Measurements from ENCODE around the gene LRRC71. TPM values are rescaled to one million over a fixed set of nuclear protein-coding genes. Genes with fewer than 3 reads are reported as not detected.

Gene LRRC71
- total and polyA plus RNA-seq, 2 of the 4 experiments (the other 2 are of a cell fraction) = 0.50 TPM; not detected in 1

- TF ChIP-seq USF2 (IDR thresholded peaks at IDR 0.05; ENCODE audit: low read depth, low read length) = no peak
These were observed 20.3 kb upstream of the LRRC71 start (continued) for GRCh38 chr1:156899956-156900718.

GRCh38 chr1:156900896-156901589 is 19.4 kb upstream of the LRRC71 start:
- Histone ChIP-seq H2AFZ (replicated peaks; ENCODE audit: low read length, poor library complexity) (no peak overlapping the region), H3K4me1 (ENCODE audit: control insufficient read depth, insufficient read depth, low read length) (peaks cover 40% of the 10 kb centered on the region), H2BK5ac (ENCODE audit: low read depth, low read length, poor library complexity, severe bottlenecking) (peak overlapping the region; percentile 12), H2BK120ac (ENCODE audit: low read depth, low read length) (peak overlapping the region; percentile 32; the same call in 1 of the 2 replicates), H3K9me1 (ENCODE audit: insufficient read depth, low read length) (peaks cover 23% of the 10 kb centered on the region), H3K9me3 (ENCODE audit: control insufficient read depth, insufficient read depth, low read length) (no peaks in the 10 kb centered on the region), H4K20me1 (ENCODE audit: insufficient read depth, low read length) (peaks cover 2% of the 10 kb centered on the region; the same call in 1 of the 2 replicates), H3K4ac (ENCODE audit: low read depth, low read length) (0 out of 2 replicates have a peak overlapping the region, but pooled peaks have one; percentile 5), H2BK20ac (ENCODE audit: low read depth, low read length) (no peak overlapping the region), H3K56ac (ENCODE audit: extremely low read depth, insufficient read depth, low read length) (no peak overlapping the region), H3K36me3 (ENCODE audit: control insufficient read depth, insufficient read depth, low read length) (peaks cover 3% of the 10 kb centered on the region; the same call in 1 of the 2 replicates), H3K4me2 (ENCODE audit: low read depth, low read length) (no peak overlapping the region), H2AK5ac (ENCODE audit: low read depth, low read length) (peak overlapping the region; percentile 43; the same call in 1 of the 2 replicates), H3K23ac (ENCODE audit: low read depth, low read length) (no peak overlapping the region), H3K27me3 (ENCODE audit: control insufficient read depth, insufficient read depth, low read length) (no peaks in the 10 kb centered on the region), H2BK15ac (ENCODE audit: low read depth, low read length) (0 out of 3 replicates have a peak overlapping the region, but pooled peaks have one; percentile 38), H4K8ac (ENCODE audit: low read depth in 2 of 2, low read length in 2 of 2) (no peak overlapping the region), H4K5ac (ENCODE audit: low read depth, low read length) (no peak overlapping the region), H3K27ac (ENCODE audit: insufficient read depth, low read length) (no peak overlapping the region), H3K4me3 (ENCODE audit: insufficient read depth, low read depth, low read length) (no peak overlapping the region), H2AK9ac (replicated peaks; ENCODE audit: low read depth, low read length, poor library complexity) (no peak overlapping the region), H3K18ac (ENCODE audit: low read depth, low read length) (no peak overlapping the region), H4K91ac (ENCODE audit: insufficient read depth, low read depth, low read length) (no peak overlapping the region; the same call in 1 of the 2 replicates), H3K79me1 (ENCODE audit: low read depth in 1 of 2, low read length in 2 of 2) (peaks cover 26 to 88% of the 10 kb centered on the region in 2 experiments), H3K9ac (ENCODE audit: low read depth, low read length) (no peak overlapping the region), H3K14ac (replicated peaks; ENCODE audit: low read depth, low read length) (no peak overlapping the region)
- no peak for ATAC-seq (ENCODE audit: low read depth)
- ChIA-PET POLR2A (ENCODE audit: unreplicated experiment) (no interaction called here), CTCF (interaction anchor here (0.8 to 1.5 kb wide), 2 partner anchors 10 to 19 kb away, joined by 3 to 4 read pairs; no protein-coding TSS in a partner anchor)
- no TSS peak for BruUV-seq (replicated peaks)
- intact Hi-C loops (cut with micrococcal nuclease) (no loop called here), dilution Hi-C loops (cut with HindIII; ENCODE audit: low sequenced_read_pairs, unreplicated experiment) (no loop called here), in situ Hi-C loops (cut with MboI; ENCODE audit: low sequenced_read_pairs) (no loop called here)
- 80% methylated on average over 1 of the region's 6 CpGs; no CpG with 5 or more reads in 1 of the 2 experiments for WGBS, 2 experiments (ENCODE audit: extremely low coverage in 2 of 2, insufficient read length in 1 of 2)
- DNase-seq = no peak
- TF ChIP-seq RFX5 (IDR thresholded peaks at IDR 0.05; ENCODE audit: low read depth, low read length) (no peak), USF2 (IDR thresholded peaks at IDR 0.05; ENCODE audit: low read depth, low read length) (no peak)

Measured in IMR-90 (cell line).